ENCODE results near the gene NCBP2L.
"Not testable (repeated sequence)": the region's sequence is repeated elsewhere in the genome, so short reads cannot be mapped to it uniquely, and the experiment has no call there.

NCBP2L gene

DNA sequence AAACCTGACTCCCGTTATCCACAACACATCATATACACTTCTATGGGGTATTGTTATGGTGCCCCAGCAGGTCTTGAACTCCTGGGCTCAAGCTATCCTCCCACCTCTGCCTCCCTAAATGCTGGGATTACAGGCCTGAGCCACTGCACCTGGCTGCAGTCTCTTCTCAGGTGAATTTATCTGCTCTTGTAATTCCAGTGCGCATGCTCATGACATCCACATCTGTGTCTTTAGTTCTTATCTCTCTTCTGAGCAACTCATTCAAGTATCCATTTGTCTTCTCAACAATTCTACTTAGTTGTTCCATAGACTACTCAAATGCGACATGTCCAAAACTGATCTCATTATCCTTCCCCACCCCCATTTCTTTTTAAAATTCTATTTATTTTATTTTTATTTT lies 27.6 kb downstream of the NCBP2L start:
- DNase-seq (ENCODE audit: low read depth, low spot score): no peak

DNA sequence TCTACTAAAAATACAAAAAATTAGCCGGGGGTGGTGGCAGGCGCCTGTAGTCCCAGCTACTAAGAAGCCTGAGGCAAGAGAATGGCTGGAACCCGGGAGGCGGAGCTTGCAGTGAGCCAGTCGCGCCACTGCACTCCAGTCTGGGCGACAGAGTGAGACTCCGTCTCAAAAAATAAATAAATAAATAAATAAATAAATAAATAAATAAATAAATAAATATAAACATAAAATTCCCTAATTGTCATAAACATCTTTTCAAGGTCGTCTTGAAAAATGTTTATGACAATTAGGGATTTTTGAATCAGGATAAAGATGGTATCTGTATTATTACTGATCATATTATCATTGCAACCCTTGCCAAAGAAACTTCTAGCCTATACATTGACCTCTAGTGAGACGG lies 32.5 kb downstream of the NCBP2L start:
- DNase-seq (ENCODE audit: low read depth, low spot score): not testable (repeated sequence)

- DNase-seq (ENCODE audit: low read depth, low spot score): no peak
Measured at GRCh38 chrX:107818900-107819521, 41.5 kb downstream of the NCBP2L start.

- no peak for DNase-seq (ENCODE audit: low read depth, low spot score)
Measured at GRCh38 chrX:107823042-107823441, 45.5 kb downstream of the NCBP2L start.

DNA sequence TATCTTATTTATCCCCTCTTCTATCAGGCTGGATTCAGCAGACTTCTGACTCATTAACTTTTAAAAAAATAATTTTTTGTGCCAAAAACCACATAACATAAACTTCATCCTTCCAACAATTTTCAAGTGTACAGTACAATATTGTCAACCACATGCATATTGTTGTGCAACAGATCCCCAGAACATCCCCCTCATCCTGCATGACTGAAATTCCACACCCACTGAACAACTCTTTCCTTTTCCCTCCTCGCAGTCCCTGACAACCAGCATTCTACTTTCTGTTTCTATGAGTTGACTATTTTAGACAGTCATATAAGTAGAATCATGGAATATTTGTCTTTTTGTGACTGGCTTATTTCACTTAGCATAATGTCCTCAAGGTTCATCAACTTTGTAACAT lies 45.9 kb downstream of the NCBP2L start:
- no peak for DNase-seq (ENCODE audit: low read depth, low spot score)

DNA sequence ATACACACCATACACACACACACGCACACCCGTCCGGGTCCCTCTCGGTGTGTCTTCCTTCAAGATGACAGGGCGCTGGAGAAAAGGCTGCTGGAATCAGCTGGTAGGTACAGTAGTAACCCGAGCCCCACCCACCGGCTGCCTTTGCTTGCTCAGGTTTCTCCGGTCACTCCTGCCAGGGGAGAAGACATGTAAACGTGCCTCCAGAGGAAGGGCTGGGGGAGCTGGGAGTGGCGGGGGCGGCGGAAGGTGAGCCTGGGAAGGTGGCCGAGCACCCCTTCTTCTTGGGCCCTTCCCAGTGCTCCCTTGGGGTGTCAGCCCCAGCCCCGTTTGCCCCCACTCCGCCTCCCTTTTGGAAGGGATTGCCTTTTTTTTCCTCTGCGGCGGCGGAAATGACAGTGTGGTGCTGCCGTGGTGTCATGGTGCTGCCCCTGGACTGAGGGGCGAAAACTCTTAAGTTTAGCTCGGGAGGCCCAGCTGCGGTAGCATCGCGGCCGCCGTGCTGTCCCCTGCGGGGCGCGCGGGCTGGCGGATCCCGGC lies 48.2 kb downstream of the NCBP2L start, which contains the start of gene MID2:
Gene MID2, plus strand, starts transcription at position 169 of the 540 bp plus-strand sequence. CDS start 561 bp downstream, outside the sequence.
- DNase-seq (ENCODE audit: low read depth, low spot score): no peak

DNA sequence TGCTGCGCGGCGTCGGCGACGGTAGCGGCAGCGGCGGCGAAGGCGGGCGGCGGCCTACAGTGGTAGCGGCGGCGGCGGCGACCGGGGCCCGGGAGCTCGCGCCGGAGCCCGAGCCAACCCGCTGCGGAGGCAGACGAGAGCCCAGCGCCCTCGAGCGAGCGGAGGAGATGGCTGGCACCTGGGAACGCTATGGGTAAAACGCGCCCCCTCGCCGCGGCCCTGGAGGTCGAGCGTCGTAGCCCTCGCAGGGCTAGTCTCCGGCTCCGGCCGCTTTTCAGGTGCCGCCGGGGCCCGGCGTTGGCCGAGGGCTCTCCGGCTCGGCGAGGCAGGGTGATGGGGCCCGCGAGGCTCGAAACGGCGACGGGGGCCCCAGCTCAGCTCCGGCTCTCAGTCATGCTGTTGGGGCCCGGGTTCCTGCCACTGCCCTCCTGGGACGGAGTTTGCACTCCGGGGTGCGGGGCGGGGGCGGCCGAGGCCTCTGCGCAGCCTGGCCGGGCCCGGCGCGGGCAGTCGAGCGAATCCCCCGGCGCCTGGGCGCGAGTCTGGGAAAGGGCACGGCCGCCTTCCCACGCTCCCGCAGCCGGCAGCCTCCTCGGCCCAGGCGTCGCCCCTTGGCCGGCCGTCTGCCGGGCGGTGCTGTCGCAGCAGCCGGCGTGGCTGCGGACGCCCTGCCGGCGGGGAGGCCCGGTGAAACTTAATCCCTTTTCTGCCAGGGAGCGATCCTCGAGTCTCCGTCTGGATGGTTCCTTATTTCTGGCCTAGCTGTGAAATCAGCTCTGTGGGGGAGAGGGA lies 48.9 kb downstream of the NCBP2L start:
- no peak for DNase-seq (ENCODE audit: low read depth, low spot score)

GRCh38 chrX:107827030-107827831 lies 49.7 kb downstream of the NCBP2L start:
- no peak for DNase-seq (ENCODE audit: low read depth, low spot score)

GRCh38 chrX:107827852-107828251 lies 50.3 kb downstream of the NCBP2L start:
- DNase-seq (ENCODE audit: low read depth, low spot score): no peak

- no peak for DNase-seq (ENCODE audit: low read depth, low spot score)
Measured at GRCh38 chrX:107829878-107830277, 52.3 kb downstream of the NCBP2L start.

- no peak for DNase-seq (ENCODE audit: low read depth, low spot score)
Measured at GRCh38 chrX:107831071-107831730, 53.7 kb downstream of the NCBP2L start.

GRCh38 chrX:107834275-107835201 lies 57.0 kb downstream of the NCBP2L start:
- DNase-seq (ENCODE audit: low read depth, low spot score): no peak

DNA sequence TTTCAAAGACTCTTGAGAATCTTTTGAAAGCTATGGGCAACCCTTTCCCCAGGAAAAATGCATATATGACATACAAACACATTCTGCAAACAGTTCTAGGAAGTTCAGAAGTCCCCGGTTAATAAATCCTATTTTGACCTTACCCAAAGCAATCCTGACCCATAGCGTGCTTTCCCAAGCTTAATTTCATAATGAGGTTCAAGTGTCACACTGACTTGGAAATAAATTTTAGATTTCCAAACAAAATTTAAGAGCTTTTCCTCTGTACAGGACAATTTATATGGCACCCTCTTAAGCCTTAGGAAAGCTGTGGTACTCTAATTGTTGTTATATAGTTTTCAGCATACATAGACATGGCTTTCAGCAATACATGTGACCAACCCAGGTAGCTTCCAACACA lies 59.4 kb downstream of the NCBP2L start:
- DNase-seq (ENCODE audit: low read depth, low spot score): no peak

DNA sequence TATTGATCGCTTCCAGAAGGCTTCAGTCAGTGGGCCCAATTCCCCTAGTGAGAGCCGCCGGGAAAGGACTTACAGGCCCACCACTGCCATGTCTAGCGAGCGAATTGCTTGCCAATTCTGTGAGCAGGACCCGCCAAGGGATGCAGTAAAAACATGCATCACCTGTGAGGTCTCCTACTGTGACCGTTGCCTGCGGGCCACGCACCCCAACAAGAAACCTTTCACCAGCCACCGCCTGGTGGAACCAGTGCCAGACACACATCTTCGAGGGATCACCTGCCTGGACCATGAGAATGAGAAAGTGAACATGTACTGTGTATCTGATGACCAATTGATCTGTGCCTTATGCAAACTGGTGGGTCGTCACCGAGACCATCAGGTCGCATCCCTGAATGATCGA lies 63.4 kb downstream of the NCBP2L start:
- no peak for DNase-seq (ENCODE audit: low read depth, low spot score)

DNA sequence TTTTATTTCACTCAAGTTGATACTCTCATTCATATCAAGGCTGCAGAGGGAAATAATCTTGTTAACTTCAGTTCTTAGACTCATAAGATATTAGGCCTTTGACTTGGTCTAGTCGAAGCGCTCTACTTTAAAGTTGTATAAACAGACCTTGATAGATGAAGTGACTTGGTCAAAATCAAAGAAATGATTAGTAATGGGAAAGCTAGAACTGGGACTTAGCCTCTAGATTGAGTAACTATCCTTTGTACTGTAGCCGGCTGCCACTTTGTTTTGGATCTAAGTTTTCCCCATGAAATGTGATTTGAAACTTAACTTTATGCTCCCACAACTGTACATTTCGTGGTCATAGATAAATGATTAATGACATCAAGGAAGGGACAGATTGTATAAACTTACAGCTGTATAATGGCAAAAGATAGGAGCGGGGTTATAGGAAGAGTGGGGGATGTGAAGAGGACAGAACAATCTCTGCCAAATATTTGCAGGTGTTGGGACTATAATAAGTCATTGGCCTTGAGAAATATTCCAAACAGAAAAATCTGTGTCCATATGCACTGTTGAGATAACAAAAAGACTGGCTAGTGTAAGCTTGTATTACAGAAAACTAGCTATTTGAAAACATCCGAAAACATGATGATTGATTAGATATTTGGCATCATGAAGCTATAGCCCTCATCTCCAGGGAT lies 65.3 kb downstream of the NCBP2L start:
- no peak for DNase-seq (ENCODE audit: low read depth, low spot score)
